HG03457 (cell line): Measurements from ENCODE around the gene CACNG5.

Experiments
- ATAC-seq: cut with Tn5 transposase; IDR thresholded peaks from one replicate; pipeline ENCODE4 v1.9.1; 2021; ENCODE audit warnings: moderate number of reproducible peaks; ENCODE audit not compliant: unreplicated experiment

The CACNG5 gene

GRCh38 chr17:66848496-66848895, 13.6 kb downstream of the CACNG5 start:
- no peak for ATAC-seq

GRCh38 chr17:66849032-66849655, 14.2 kb downstream of the CACNG5 start:
- no peak for ATAC-seq

- no peak for ATAC-seq
Observed at GRCh38 chr17:66849851-66850580, 15.1 kb downstream of the CACNG5 start.

GRCh38 chr17:66850692-66851091, 15.8 kb downstream of the CACNG5 start:
- ATAC-seq: no peak

- no peak for ATAC-seq
Observed at GRCh38 chr17:66855204-66855603, 20.3 kb downstream of the CACNG5 start.

- ATAC-seq: no peak
Observed at GRCh38 chr17:66858226-66859083, 23.5 kb downstream of the CACNG5 start.

- no peak for ATAC-seq
Observed at GRCh38 chr17:66859353-66859752, 24.4 kb downstream of the CACNG5 start.

GRCh38 chr17:66860204-66860603, 25.3 kb downstream of the CACNG5 start:
- ATAC-seq: no peak

- ATAC-seq: no peak
Observed at GRCh38 chr17:66863820-66864219, 28.9 kb downstream of the CACNG5 start.

GRCh38 chr17:66865151-66865550, 30.2 kb downstream of the CACNG5 start:
- ATAC-seq: no peak

GRCh38 chr17:66873962-66874361, 39.0 kb downstream of the CACNG5 start:
- no peak for ATAC-seq

GRCh38 chr17:66884931-66885330, 50.0 kb downstream of the CACNG5 start:
- no peak for ATAC-seq

GRCh38 chr17:66885417-66885816, 50.5 kb downstream of the CACNG5 start:
- no peak for ATAC-seq

GRCh38 chr17:66889480-66890230, 54.7 kb downstream of the CACNG5 start:
- ATAC-seq: no peak

GRCh38 chr17:66892246-66892645, 57.3 kb downstream of the CACNG5 start:
- no peak for ATAC-seq

- ATAC-seq: no peak
Observed at GRCh38 chr17:66893382-66893781, 58.5 kb downstream of the CACNG5 start.

GRCh38 chr17:66893863-66894262, 58.9 kb downstream of the CACNG5 start:
- ATAC-seq: no peak

GRCh38 chr17:66897141-66897540, 62.2 kb downstream of the CACNG5 start:
- ATAC-seq: no peak

GRCh38 chr17:66898536-66898935, 63.6 kb downstream of the CACNG5 start:
- no peak for ATAC-seq

- no peak for ATAC-seq
Observed at GRCh38 chr17:66900126-66901010, 65.5 kb downstream of the CACNG5 start.
